ENCODE data around the gene FAM83E. TPM values are rescaled to one million over a fixed set of nuclear protein-coding genes. Genes with fewer than 3 reads are reported as not detected.

The FAM83E gene
- total RNA-seq, 2 experiments from 2014 or later, result 1.5 to 4.1 TPM

DNA sequence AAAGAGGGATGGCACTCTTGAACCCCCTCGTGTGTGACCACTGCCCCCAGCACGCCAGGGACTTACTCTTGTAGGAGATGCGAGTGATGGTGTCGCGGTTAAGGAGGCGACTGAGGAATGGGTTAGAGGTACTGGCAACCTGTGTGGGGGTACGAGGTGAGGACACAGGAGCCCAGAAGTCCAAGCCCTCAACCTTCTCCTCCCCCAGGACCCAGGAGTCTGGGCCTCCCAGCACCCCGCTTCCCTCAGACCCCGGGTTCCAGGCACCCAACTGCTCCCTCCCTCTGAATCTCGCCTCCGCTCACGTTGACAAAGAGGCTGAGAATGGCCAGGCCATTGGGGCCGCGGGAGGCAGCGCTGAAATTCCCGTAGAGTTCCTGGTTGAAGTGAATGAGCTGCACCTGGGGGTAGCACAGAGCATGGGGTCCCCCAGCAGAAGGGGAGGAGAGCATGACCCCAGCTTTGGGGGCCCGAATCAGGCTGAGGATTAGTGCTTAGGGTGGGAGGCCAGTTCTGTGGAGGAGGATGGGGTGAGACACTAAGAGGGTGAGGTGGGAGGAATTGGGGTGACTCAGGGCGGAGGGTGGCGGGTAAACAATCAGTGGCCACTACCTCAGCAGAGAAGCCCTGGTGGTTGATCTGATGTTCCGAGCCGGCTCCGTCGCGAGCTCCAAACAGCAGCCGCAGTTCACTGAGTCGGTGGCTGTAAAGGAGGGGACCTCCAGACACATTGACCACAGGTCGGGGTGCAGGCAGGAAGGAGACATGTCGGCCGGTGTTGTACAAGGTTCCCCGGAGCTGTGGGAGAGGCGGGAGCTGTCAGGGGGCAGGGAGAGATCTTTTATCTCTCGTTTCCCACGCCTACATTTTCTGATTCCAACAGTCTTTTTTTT, 24.9 kb upstream of the FAM83E start:
- POLR2A ChIA-PET, result no interaction called here

DNA sequence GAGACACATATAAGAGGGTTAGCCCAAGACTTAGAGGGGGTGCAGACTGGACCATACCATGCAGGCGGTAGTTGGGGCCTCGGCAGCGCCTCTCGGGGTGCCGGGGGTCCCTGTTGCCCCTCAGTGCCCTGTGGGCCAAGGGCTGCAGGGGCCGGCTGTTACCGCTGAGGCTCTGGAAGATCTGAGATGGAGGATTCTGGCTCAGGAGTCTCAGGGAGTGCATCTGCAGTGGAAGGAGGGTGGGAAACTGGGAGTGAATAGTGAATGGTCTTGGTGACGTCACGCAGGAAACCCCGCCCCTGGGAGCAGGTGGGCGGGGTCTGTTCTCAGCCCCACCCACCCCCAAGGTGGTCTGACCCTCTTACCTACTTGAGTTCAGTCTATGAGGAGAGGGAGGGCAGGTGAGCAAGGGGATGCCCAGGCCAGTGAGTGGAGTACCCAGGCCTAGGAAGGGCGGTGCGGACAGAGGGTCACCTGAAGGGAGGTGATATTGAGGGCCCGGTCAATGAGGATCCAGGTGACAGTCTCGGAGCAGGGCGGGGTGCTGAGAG, 24.0 kb upstream of the FAM83E start:
- ChIA-PET POLR2A (no interaction called here), CTCF (no interaction called here)
- peak; percentile 33 for DNase-seq
- no peaks in the 10 kb centered on the region for H3K27me3 Mint-ChIP-seq
- peak overlapping the region; percentile 83 for H3K4me3 Mint-ChIP-seq
- H3K27ac Mint-ChIP-seq, result peak overlapping the region; percentile 99
- no peak for ATAC-seq
- intact Hi-C loops (cut with DNase I, micrococcal nuclease), result loop anchor here (1.0 to 10.0 kb wide), 8 partner anchors 7 to 1524 kb away; partner anchors contain the start of genes FTL (in 2 of the 2), ALDH16A1 (in 1 of the 2), C19orf73 (in 1 of the 2) and CA11 (in 1 of the 2)
- H3K36me3 Mint-ChIP-seq (ENCODE audit: low read depth), result peaks cover 11% of the 10 kb centered on the region
- no peaks in the 10 kb centered on the region for H3K9me3 Mint-ChIP-seq (ENCODE audit: low read depth)
- peaks cover 42% of the 10 kb centered on the region for H3K4me1 Mint-ChIP-seq

More for the DNA sequence above, 24.9 kb upstream of the FAM83E start:
- peaks cover 11% of the 10 kb centered on the region for H3K36me3 Mint-ChIP-seq (ENCODE audit: low read depth)
- CTCF ChIA-PET, result no interaction called here
- DNase-seq (peak; percentile 38), ATAC-seq (no peak)
- H3K27me3 Mint-ChIP-seq, result no peaks in the 10 kb centered on the region
- intact Hi-C loops (cut with DNase I, micrococcal nuclease), result loop anchor here (2.0 to 10.0 kb wide), 7 partner anchors 325 to 1525 kb away; partner anchors contain the start of genes FTL (in 2 of the 2), ALDH16A1 (in 1 of the 2), C19orf73 (in 1 of the 2) and NOSIP (in 1 of the 2)
- H3K27ac Mint-ChIP-seq, result peak overlapping the region; percentile 82
- peaks cover 40% of the 10 kb centered on the region for H3K4me1 Mint-ChIP-seq
- no peaks in the 10 kb centered on the region for H3K9me3 Mint-ChIP-seq (ENCODE audit: low read depth)
- H3K4me3 Mint-ChIP-seq, result peak overlapping the region; percentile 52

DNA sequence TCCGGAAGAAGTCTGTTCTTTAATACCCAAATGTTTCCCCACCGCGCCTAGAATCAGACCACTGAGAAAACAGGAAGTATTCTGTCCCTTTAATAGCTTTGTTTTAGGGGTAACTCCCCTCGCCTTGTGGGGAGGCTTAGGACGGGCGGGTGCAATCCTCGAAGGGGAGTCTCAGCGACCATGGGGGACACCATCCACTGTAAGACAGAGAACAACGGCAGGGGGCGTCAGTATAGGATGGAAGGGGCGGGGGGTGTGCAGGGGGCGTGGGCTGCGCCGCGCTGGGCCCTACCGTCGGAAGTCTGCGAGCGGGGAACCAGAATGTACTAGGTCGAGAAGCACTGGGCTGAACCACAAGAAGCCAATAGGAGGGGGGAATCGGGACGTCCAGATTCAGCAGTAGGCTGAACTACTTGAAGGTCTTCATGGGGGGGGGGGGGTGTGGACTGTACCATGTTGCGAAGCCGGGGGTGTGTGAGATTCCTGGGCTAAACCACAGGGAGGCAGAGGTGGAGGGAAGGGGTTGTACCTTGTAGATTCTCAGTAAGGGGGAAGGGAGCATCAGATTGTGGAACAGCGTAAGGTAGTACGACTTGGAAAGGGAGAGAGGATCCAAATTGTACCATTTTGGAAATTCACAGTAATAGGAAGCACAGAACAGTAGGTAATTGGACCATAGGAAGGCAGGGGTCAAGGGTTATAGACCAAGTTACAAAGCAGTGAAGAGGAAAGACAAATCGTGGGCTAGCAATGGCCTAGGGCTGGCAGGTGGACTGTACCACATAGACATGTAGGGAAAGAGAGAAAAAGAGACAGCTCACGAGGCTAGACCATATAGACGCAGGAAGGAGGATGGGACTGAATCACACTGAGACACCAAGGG, 23.3 kb upstream of the FAM83E start:
- peaks cover 48% of the 10 kb centered on the region for H3K4me1 Mint-ChIP-seq
- peak overlapping the region; percentile 83 for H3K4me3 Mint-ChIP-seq
- intact Hi-C loops (cut with DNase I, micrococcal nuclease), result loop anchor here (1.0 to 10.0 kb wide), 12 partner anchors 8 to 1523 kb away; partner anchors contain the start of genes FTL (in 2 of the 2), ALDH16A1 (in 1 of the 2), C19orf73 (in 1 of the 2) and CA11 (in 1 of the 2)
- peak overlapping the region; percentile 99 for H3K27ac Mint-ChIP-seq
- peaks cover 11% of the 10 kb centered on the region for H3K36me3 Mint-ChIP-seq (ENCODE audit: low read depth)
- DNase-seq (peak; percentile 85), ATAC-seq (peak; percentile 16)
- H3K27me3 Mint-ChIP-seq, result no peaks in the 10 kb centered on the region
- CTCF ChIA-PET, result no interaction called here
- POLR2A ChIA-PET, result interaction anchor here (0.6 to 1.3 kb wide), 2 partner anchors 19 to 323 kb away, joined by 3 to 5 read pairs; partner anchors contain the start of genes RPL18 and SPHK2
- no peaks in the 10 kb centered on the region for H3K9me3 Mint-ChIP-seq (ENCODE audit: low read depth)

DNA sequence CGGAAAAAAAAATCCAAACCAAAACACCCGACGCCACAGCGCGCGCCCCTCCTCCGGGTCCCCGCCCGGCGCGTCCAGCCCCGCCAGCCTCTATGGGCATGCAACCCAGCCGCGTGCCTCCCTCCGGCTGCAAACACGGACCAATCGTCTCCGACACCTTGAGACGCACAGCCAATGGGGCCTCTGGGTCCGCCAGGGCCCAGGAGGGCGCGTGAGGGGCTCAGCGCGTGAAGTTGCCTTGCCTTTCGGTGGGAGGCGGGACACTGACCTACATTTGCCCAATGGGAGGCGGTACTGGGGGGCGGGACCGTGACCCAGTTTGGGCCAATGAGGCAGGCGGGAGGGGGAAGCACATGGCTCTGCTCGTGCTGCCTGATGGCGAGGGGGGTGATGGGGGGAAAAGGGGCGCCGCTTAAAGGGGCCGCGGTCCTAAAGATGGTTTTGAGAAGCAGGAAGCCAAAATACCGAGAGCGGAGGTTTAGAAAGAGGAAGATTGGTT, 22.6 kb upstream of the FAM83E start:
- Mint-ChIP-seq H3K4me3 (peak overlapping the region; percentile 83), H3K4me1 (peaks cover 54% of the 10 kb centered on the region), H3K36me3 (ENCODE audit: low read depth) (peaks cover 11% of the 10 kb centered on the region), H3K9me3 (ENCODE audit: low read depth) (no peaks in the 10 kb centered on the region), H3K27ac (peak overlapping the region; percentile 99), H3K27me3 (no peaks in the 10 kb centered on the region)
- intact Hi-C loops (cut with DNase I, micrococcal nuclease), result loop anchor here (1.0 to 10.0 kb wide), 10 partner anchors 77 to 1523 kb away; partner anchors contain the start of genes FTL (in 2 of the 2), ALDH16A1 (in 1 of the 2), GYS1 (in 1 of the 2) and NOSIP (in 1 of the 2)
- ChIA-PET CTCF (interaction anchor here (0.7 kb wide), 1 partner anchor 274 kb away, joined by 4 read pairs; the partner anchor contains the start of gene TMEM143), POLR2A (interaction anchor here (1.3 kb wide), 1 partner anchor 18 kb away, joined by 3 read pairs; the partner anchor contains the start of genes RPL18 and SPHK2)
- peak; percentile 98 for DNase-seq
- ATAC-seq, result peak; percentile 75

DNA sequence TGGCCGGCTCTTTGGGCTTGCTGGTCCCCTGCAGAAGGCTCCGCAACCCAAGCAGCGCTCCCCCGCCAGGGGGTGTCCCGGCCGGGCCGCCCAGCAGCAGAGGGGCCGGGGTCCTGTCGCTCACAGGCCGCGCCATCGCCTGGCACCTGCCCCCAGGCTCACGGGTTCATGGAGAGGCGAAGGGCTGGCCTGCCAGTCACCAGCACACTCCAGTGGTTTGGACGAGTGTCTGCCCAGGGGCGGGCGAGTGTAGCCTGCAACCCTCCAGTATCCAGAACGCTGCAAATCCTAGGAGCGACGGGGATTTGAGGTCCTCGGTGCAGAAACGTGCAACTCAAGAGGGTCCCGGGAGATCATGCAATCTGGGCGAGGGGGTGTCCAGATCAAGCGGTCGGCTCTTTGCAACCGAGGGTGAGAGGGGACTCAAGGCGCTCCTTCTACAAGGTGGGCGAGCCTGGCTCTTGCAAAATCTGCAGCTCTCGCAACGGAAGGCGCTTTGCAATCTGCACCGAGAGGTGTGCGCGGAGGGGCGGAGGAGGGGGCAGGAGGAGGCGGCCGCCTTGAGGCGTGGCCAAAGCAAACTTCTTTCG, 22.1 kb upstream of the FAM83E start, which contains the start of gene DBP:
Gene DBP, minus strand, starts transcription at position 521 of the 590 bp plus-strand sequence. Its CDS starts 385 bp downstream, at position 136.
- H3K36me3 Mint-ChIP-seq (ENCODE audit: low read depth), result peaks cover 11% of the 10 kb centered on the region
- intact Hi-C loops (cut with DNase I, micrococcal nuclease), result loop anchor here (1.0 to 10.0 kb wide), 10 partner anchors 77 to 1522 kb away; partner anchors contain the start of genes FTL (in 2 of the 2), ALDH16A1 (in 1 of the 2), GYS1 (in 1 of the 2) and NOSIP (in 1 of the 2)
- ATAC-seq (no peak), DNase-seq (peak; percentile 62)
- H3K9me3 Mint-ChIP-seq (ENCODE audit: low read depth), result no peaks in the 10 kb centered on the region
- H3K4me1 Mint-ChIP-seq, result peaks cover 57% of the 10 kb centered on the region
- POLR2A ChIA-PET, result interaction anchor here (1.3 kb wide), 1 partner anchor 18 kb away, joined by 3 read pairs; the partner anchor contains the start of genes RPL18 and SPHK2
- H3K27ac Mint-ChIP-seq, result peak within 1 kb of the TSS; percentile 99
- no peaks in the 10 kb centered on the region for H3K27me3 Mint-ChIP-seq
- H3K4me3 Mint-ChIP-seq, result peak within 1 kb of the TSS; percentile 83
- CTCF ChIA-PET, result interaction anchor here (0.7 kb wide), 1 partner anchor 273 kb away, joined by 4 read pairs; the partner anchor contains the start of gene TMEM143

DNA sequence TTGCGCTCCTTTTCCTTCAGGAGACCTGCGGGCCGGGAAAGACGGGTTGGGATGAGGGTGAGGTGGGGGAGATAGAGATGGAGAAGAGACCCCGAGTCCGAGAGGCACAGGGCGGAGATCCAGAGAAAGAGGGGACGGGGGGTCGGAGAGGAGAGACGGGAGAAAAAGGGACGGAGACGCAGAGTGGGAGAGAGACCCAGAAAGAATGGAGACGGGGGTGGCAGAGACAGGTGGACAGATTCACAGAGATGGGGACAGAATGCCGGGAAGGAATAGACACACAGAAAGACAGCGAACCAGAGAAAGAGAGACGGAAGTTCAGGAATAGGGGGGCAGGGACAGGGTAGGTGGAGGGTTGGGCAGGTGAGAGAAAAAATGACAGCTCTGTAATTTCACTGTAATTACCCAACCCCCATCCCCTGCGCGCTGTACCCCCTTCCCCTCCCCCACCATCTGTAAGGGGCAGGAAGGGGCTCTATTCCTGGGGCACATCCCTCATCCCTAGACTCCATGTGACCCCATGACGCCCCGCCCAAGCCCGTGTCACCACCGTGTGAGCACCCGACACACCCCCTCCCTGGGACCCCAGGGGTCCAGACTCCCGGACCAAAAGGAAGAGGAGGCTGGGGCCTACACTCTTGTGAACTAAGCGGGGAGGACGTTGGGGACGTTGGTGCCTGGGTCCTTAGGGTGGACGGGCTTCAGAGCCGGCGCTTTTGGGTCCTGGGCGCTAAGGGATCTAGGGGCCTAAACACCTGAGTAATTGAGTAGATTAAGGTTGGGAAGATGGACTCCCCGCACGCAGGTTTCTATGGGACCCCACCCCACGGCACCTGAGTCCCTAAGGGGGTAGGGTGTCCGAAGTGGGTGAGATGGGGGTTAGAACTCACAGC, 21.3 kb upstream of the FAM83E start:
- ATAC-seq (no peak), DNase-seq (peak; percentile 49)
- ChIA-PET CTCF (no interaction called here), POLR2A (interaction anchor here (1.3 kb wide), 1 partner anchor 17 kb away, joined by 3 read pairs; the partner anchor contains the start of genes RPL18 and SPHK2)
- H3K4me3 Mint-ChIP-seq, result peak overlapping the region; percentile 83
- intact Hi-C loops (cut with DNase I, micrococcal nuclease), result loop anchor here (1.0 to 10.0 kb wide), 11 partner anchors 102 to 1521 kb away; partner anchors contain the start of genes FTL (in 2 of the 2), ALDH16A1 (in 1 of the 2), CYTH2 (in 1 of the 2) and NOSIP (in 1 of the 2)
- H3K27ac Mint-ChIP-seq, result peak overlapping the region; percentile 85
- peaks cover 57% of the 10 kb centered on the region for H3K4me1 Mint-ChIP-seq
- no peaks in the 10 kb centered on the region for H3K27me3 Mint-ChIP-seq
- no peaks in the 10 kb centered on the region for H3K9me3 Mint-ChIP-seq (ENCODE audit: low read depth)
- H3K36me3 Mint-ChIP-seq (ENCODE audit: low read depth), result peaks cover 11% of the 10 kb centered on the region

DNA sequence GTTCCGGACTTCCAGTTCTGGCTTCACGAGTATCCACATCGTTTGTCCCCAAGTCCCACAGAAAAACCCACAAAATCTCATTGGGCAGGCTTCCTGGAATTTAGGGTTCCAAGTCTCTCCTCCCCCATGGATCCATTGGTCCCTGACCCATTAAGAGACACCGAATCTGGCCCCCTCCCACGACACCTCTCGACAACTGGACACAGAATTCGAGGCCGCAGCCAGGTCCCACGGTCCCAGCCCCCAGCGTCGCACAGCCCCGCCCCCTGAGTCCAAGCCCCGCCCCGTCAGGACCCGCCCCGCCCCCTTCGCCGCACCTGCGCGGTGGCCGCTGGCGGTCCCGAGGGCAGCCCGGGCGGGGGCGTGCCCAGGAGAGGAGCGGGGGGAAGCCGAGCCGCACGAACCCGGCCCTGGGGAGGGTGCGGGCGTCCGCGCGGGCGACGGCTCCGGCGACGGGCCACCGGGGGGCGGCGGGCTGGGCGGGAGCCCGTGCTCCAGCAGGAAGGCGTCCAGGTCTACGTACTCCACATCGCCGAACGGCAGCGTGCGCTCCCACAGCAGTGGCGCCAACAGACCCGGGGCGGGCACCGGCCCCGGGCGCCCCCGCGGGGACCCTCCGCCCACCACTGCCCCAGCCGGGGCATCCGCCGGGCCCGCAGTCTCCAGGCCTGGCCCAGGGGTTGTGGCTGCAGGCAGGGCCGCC, 20.5 kb upstream of the FAM83E start:
- CTCF ChIA-PET, result interaction anchor here (1.2 kb wide), 1 partner anchor 47 kb away, joined by 3 read pairs; no protein-coding TSS in a partner anchor
- POLR2A ChIA-PET, result no interaction called here
- no peaks in the 10 kb centered on the region for H3K27me3 Mint-ChIP-seq
- DNase-seq (peak; percentile 88), ATAC-seq (peak; percentile 21)
- peak overlapping the region; percentile 83 for H3K4me3 Mint-ChIP-seq
- intact Hi-C loops (cut with DNase I, micrococcal nuclease), result loop anchor here (1.0 to 10.0 kb wide), 10 partner anchors 103 to 1521 kb away; partner anchors contain the start of genes FTL (in 2 of the 2), ALDH16A1 (in 1 of the 2), CYTH2 (in 1 of the 2) and NOSIP (in 1 of the 2)
- H3K27ac Mint-ChIP-seq, result peak overlapping the region; percentile 88
- peaks cover 11% of the 10 kb centered on the region for H3K36me3 Mint-ChIP-seq (ENCODE audit: low read depth)
- H3K4me1 Mint-ChIP-seq, result peaks cover 59% of the 10 kb centered on the region
- H3K9me3 Mint-ChIP-seq (ENCODE audit: low read depth), result no peaks in the 10 kb centered on the region

DNA sequence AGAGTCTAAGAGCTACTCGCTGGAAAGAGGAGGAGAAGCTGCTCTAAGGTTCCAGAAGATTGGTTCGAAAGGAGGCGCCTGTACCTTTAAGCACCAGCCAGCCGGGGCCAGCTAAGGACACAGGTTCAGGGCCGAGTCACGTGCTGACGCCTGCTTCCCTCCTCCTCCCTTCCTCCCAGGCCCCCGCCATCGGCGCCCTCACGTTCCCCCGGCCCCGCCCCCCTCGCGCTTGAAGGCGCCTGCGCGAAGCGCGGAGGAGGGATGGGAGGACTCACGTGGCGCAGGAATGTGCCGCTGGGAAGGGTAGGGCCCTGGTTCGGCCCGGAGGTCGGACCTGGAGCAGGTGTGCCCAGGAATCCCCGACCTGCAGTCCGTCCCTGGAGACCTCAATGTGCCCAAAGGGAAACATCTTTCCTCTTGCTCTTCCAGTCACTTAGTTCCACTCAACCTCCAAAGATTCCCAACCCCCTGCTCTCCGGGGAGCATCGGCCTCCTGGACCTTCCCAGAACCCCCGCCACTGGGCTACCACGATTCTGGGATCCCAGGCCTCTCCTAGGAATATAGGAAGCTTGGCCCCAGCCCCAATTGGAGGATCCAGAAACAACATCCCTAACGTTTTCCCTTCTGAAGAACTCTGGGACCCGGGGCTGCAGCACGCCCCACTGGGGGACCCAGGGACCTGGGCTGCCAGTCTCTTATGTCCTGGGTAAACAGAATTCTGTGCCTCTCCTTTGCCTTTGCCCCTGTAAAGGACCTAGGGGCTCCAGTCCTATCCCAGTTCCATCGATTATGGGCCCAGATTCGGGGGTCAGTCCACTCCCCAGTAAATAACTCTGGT, 19.8 kb upstream of the FAM83E start:
- H3K27me3 Mint-ChIP-seq, result no peaks in the 10 kb centered on the region
- peak; percentile 43 for ATAC-seq
- ChIA-PET CTCF (interaction anchor here (0.5 to 2.2 kb wide), 7 partner anchors 10 to 225 kb away, joined by 3 to 6 read pairs (median 3); partner anchors contain the start of gene CA11), POLR2A (interaction anchor here (0.6 to 1.6 kb wide), 5 partner anchors 11 to 24 kb away, joined by 3 to 7 read pairs (median 4); partner anchors contain the start of genes CA11, RPL18 and SPHK2)
- peaks cover 13% of the 10 kb centered on the region for H3K36me3 Mint-ChIP-seq (ENCODE audit: low read depth)
- peak overlapping the region; percentile 74 for H3K4me3 Mint-ChIP-seq
- H3K4me1 Mint-ChIP-seq, result peaks cover 57% of the 10 kb centered on the region
- intact Hi-C loops (cut with DNase I, micrococcal nuclease), result loop anchor here (1.0 to 10.0 kb wide), 12 partner anchors 10 to 1520 kb away; partner anchors contain the start of genes FTL (in 2 of the 2), RPL18 (in 2 of the 2), SPHK2 (in 2 of the 2) and ALDH16A1 (in 1 of the 2)
- peak; percentile 97 for DNase-seq
- H3K27ac Mint-ChIP-seq, result peak overlapping the region; percentile 94
- no peaks in the 10 kb centered on the region for H3K9me3 Mint-ChIP-seq (ENCODE audit: low read depth)
